Measurements from ENCODE around the gene C19orf25. TPM values are rescaled to one million over a fixed set of nuclear protein-coding genes. Genes with fewer than 3 reads are reported as not detected.
A peak's percentile ranks its signal among the peaks of the same experiment; 100 is the strongest.
"Not testable (repeated sequence)": the region's sequence is repeated elsewhere in the genome, so short reads cannot be mapped to it uniquely, and the experiment has no call there.

Gene C19orf25
- polyA plus RNA-seq, 4 donors = 22.3 to 38.3 (median 25.8) TPM

DNA sequence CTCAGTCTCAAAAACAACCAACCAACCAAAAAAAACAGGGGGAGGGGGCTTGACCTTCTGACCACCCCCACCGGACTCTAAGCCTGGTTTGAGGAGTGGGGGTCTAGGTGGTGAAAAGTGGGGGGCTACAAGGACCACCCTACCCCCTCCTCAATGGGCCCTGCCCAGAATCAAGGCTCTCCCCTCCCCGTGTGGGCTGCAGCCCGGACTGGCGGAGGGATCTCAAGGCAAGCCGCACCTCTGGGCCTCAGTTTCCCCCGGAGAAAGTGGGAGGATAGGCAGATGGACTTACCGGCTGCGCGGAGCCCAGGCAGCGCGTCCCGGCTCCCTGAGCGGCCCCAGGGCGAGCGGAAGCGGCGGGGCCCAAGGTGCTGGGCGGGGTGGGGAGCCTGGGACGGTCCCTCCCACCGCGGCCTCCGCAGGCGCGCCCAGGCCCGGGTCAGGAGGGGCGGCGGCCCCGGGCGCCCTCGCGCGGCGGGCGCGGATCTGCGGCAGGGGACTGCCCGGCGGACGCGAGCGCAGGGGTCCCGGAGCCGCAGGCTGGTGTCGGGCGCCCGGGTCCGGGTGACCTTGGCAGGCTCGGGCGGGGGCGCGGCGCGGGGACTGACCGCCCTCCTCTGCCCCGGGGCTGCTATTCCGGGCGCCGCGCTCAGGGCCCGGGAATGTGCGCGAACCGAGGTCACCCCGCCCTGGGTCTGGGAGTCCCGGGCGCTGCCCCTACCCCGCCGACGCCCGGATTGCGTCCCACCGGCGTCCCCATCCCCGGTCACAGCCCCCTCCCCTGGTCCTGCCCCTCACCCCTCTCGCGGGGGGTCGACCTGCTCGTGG lies 33.9 kb upstream of the C19orf25 start, which contains the start of gene ADAMTSL5:
TSS of gene ADAMTSL5 (minus strand) at position 349 of the 828 bp plus-strand sequence. CDS start 2,076 bp downstream, outside the sequence.
- no peak for DNase-seq (ENCODE audit: low read depth in 4 of 4, low spot score in 3 of 4)

DNA sequence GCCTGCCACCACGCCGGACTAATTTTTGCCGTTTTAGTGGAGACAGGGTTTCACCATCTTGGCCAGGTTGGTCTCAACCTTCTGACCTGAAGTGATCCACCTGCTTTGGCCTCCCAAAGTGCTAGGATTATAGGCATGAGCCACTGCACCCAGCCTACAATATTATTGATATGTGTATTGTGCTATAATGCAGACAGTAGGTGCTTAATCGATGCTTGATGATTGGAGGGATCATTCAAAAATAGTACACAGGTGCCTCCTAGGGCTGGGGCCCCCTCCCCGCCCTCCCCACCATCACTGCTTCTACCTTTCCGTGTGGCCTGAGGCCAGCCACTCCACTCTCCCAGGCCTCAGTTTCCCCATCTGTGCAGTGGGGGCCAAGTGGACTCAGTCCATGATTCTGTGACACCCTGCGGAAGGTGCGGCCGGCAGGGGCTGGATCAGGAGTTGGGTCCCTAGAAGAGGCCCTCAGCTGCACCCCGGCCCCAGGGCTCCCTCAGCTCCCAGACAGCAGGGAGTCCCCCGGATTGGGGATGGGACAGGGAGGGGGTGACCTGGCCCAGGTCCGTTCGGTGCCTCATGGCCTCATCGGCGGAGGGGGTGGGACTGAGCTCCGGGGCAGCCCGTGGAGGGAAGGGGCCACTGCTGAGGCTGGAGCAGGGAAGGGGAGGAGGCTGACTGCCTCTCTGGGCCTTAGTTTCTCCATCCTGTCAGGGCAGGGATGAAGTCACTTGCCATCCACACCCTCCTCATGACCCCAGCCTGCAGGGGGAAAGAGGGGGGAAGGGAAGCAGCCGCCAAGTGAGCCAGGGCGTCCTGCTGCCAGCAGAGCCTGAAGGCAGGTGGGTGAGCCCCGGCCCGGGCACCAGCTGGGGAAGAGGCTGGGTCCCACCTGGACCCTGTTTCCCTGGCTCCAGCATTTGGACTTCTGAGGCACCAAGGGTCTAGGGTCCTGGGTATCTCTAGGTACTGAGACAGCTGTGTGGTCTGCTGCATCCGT lies 32.6 kb upstream of the C19orf25 start:
- DNase-seq (ENCODE audit: low read depth in 4 of 4, low spot score in 3 of 4) = no peak

DNA sequence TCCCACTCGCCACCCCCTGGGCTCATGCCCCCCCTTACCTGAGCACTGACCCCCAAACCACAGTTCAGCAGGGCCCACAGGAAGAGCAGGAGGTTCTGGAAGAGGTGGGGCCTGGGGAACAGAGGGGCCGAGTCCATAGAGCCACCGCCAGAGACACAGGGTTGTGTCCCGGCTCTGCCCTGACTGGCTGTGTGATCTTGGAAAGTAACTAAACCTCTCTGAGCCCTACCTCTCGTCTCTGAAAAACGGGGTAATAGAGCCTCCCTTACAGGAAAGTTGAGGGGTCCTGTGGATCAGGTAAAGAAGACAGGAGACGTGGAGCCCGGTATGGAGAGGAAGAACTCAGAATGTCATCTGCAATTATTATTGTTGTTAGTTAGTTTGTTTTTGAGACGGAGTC lies 31.8 kb upstream of the C19orf25 start:
- no peak for DNase-seq (ENCODE audit: low read depth in 4 of 4, low spot score in 3 of 4)

DNA sequence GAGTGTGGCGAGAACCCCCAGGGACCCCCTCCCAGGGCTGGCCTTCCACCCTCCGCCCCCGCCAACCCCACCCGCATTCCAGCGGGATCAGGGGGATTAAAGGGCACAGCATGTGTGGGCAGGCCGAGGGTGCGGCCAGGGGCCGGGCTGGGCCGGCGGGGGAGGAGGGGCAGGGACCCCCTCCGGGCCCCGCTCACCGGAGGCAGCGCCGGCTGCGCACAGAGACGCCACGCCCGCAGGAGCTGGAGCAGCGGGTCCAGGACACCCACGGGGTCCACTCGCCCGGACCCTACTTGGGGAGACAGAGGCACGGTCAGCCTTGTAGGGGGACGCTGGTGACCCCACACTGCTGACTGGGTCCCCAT lies 31.4 kb upstream of the C19orf25 start:
- no peak for DNase-seq (ENCODE audit: low read depth in 4 of 4, low spot score in 3 of 4)

DNA sequence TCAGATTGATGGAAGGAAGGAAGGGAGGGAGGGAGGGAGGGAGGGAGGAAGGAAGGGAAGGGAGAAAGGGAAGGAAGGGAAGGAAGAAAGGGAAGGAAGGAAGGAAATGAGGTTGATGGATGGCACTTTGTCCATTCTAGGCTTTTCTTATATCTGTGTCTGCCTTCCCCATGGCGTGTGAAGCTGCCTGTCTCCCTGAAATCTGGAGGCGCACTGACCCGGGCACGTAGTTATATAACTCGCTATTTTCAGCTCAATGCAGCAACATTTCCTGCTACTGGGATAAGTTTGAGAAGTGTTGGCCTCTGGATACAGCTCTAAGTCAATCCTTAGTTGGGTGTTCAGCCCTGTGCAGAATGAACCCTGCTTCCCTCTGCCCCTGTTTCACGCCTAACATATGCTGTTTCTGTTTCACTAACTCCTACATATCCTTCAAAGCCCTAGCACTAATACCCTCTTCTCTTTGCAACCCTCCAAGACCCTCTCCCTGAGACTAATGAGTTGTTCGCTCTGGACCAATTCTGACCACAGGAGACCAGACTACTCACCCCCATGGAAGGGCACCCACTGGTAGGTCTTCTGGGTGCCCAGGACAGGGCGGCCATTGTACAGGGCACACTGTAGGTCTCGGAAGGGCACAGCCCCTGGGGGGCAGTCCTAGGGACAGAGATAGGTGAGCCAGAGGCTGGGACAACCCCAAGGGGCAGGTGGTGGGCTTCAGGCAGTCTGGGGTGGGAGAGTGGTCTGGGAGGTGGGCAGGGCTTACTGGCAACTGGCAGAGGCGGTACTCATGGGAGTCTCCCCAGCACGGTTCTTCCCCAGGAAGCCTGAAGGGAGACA lies 30.8 kb upstream of the C19orf25 start:
- DNase-seq (ENCODE audit: low read depth in 4 of 4, low spot score in 3 of 4) = no peak

DNA sequence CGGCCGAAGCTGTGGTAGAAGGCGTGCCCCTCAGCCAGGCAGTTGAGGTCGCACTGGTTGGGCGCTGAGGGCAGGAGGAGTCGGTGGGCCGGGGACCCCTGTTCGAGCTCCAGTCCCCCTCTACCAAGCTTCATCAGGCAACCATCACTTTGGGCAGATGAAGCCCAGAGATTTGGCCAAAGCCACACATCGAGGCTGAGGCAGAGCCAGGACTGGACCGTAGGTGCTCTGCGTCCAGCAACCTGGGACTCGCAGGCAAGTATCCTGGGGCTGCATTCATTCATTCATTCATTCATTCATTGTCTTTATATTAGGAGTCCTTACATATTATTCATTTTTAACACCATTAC lies 29.5 kb upstream of the C19orf25 start:
- no peak for DNase-seq (ENCODE audit: low read depth in 4 of 4, low spot score in 3 of 4)

DNA sequence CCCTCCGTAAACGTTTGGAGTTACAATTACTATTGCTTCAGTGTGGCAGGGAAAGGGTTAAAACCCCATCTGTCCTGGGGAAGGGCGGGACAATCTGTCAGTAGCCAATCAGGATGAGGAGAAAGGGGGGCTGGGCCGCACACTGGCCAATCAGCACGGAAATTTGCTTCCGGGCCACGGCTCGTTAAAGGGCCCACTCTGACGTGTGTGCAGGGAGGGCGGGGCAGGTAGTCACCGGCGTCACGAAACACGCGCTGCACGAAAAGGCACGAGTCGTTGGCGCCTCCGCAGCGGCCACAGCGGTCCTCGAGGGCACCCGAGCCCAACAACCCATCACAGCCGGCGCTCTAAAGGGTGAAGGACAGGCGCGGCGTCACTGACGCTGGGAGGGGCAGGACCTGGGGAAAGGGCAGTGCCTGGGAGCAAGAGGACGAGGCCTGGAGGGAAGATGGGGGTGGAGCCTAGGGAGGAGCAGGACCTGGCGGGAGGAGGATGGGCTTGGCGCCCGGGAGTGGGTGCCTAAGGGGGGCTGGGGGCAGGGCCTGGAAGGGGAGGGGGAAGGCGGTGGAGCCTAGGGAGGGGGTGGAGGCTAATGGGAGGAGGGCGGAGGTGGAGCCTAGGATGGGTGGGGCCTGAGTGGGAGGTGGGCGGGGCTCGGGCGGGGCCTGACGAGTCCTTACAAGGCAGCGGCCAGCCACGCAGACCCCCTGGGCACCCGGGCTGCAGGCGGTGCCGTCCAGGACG lies 28.9 kb upstream of the C19orf25 start:
- DNase-seq (ENCODE audit: low read depth in 4 of 4, low spot score in 3 of 4) = peak; percentile 90 to 96 (median 92)

DNA sequence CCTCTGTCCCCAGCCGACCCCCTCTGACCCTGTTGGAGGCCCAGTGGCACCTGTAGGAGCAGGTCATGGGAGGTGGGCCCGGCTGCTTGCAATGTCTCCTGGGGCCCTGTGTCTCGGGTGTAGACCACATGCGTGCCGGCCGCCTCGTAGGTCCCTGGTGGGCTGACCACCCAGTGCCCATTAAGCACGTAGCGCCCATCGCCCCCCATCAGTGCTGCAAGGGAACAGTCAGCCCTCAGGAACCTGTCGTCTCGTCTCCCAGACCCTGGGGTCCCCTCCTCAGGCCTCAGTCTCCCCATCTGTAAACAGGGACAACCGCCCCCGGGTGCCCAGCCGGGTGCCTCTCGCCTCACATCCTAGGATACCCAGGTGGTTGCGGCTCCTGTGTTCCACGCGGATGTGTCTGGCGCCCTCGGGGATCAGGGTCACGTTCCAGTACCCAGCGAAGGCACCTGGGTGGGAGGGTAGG lies 28.2 kb upstream of the C19orf25 start:
- DNase-seq (ENCODE audit: low read depth in 4 of 4, low spot score in 3 of 4) = no peak

DNA sequence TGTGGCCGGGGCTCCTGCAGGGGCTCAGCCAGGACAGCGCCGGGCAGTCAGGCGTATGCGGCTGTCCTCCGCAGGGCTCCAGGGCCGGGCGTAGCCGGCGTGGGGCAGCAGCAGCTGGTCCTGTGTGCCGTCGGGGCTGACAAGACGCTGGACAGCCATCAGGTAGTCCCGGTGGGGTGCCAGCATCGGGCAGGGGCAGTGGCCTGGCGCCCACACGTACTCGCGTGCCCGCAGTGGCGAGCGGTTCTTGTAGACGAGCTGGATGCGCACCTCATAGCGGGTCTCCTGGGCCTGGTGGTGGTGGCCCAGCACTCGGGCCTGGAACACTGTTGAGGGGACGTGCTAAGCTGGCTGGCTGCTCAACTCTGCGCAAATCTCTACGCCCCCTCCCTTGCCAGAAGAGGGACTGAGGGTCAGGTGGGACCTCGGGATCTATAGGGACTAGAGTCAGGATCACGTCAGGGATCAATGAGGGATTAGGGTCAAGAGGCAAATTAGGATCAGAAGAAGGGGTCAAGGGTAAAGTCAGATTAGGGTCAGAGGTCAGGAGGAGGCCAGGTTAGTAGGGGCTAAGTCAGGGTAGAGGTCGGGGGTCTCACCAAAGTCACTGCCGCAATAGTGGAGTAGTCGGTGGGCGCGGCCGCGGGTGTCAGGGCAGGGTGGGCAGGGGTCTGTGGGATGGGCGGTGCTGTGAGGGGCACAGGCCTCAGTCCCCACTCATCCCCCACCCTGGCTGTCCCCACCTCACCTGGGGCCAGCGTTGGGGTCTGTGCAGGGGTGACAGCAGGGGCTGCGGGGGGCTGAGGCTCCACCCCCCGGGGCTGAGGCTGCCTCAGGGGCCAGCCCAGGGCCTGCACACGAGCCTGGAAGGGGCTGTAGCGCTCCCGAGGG lies 27.2 kb upstream of the C19orf25 start:
- DNase-seq (ENCODE audit: low read depth in 4 of 4, low spot score in 3 of 4) = no peak

DNA sequence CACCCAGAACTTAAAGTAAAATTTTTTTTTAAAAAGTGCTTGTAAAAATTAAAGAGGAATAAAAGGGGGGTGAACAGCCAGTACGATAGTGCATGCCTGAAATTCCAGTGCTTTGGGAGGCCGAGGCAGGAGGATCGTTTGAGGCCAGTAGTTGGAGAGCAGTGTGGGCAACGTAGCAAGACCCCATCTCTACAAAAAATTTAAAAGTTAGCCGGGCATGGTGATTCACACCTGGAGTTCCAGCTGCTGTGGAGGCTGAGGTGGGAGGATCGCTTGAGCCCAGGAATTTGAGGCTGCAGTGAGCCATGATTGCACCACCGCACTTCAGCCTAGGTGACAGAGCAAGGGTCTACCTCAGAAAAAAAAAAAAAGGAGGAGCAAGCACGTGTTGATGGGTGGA lies 26.0 kb upstream of the C19orf25 start:
- no peak for DNase-seq (ENCODE audit: low read depth in 4 of 4, low spot score in 3 of 4)

DNA sequence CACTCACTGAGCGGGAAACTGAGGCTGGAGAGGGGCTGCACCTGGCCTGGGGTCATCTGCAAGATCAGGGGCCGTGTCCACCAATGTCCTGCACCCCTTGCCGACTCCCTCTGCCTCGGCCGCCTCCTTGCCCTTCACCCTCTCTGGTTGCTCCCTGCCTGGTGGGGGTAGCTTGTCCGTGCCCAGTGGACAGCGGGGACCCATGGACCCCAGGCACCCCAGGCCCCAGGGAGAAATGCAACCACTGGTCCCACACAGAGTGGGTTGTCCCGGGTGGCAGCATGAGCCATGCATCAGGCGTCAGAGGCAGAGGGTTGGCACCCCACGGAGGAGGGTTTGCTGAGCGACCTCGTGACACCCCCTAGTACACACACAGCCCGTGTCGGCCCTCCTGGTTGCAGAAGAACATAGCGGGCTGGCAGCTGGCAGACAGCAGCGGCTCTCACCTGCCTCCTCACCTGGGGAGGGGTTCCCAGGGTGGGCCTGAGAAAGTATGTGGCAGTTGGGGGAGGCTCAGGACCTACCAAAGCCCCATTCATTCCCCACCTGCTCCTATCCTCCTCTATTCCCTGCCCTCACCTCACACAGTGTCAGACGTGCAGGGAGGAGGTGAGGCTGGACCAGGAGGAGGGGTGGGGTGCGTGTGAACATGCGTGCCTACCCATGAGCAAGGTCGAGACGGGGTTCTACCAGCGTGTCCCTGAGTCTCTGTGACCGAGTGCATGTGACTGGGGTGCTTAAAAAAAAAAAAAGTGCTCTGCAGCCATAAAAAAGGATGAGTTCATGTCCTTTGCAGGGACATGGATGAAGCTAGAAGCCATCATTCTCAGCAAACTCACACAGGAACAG lies 25.1 kb upstream of the C19orf25 start:
- DNase-seq (ENCODE audit: low read depth in 4 of 4, low spot score in 3 of 4) = no peak

DNA sequence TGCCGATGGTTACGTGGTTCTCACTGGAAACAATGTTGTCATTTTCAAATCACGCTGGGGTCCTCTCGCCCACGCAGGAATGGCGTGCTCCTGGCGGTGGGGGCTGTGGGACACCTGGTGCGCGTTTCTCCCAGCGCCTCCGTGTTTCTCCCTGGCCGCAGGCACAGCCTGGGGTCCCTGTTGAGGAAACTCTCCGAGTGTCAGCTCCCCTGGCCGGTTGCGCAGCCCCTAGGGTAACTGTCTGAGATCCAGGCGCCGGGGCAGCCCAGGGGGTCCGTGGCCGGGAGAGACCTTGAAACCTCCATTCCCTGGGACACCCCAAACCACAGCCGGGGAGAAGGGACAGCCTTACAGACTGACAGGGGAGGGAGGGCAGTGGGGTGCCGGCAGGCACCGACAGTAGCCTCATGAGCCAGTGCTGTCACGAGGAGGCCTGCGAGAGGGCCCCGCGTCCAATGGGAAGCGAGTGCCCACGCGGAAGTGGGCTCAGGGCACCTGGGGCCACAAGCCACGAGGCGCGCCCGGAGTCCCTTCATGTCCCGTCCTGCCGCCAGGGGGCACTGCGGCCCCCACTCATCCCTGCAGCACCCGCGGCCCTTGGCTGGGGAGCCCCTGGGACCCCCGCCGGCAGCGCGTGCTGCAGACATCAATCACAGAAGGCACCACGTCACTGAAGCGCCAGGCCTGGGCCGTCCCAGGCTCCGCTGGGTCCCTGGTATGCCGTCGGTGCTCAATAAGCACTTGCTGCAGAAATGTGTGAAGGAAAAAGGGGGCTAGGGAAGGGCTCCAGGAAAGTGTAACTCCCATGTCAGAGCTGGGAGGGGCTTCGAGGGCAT lies 24.3 kb upstream of the C19orf25 start:
- no peak for DNase-seq (ENCODE audit: low read depth in 4 of 4, low spot score in 3 of 4)

DNA sequence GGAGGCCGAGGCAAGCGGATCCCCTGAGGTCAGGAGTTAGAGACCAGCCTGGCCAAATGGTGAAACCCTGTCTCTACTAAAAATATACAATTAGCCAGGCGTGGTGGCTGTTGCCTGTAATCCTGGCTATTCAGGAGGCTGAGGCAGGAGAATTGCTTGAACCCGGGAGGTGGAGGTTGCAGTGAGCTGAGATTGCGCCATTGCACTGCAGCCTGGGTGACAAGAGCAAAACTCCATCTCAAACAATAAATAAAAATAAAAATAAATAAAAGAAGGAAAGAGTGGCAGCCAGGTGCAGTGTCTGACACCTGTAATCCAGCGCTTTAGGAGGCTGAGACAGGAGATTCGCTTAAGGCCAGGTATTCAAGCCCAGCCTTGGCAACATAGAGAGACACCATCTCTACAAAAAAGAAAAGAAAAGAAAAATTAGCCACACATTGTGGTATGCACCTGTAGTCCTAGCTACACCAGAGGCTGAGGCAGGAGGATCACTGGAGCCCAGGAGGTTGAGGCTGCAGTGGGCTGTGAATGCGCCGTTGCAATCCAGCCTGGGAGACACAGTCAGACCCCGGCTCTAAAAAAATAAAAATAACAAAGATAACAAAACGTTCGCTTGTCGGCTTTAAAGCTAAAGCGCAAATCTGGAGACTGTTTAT lies 23.5 kb upstream of the C19orf25 start:
- DNase-seq (ENCODE audit: low read depth in 4 of 4, low spot score in 3 of 4) = no peak

DNA sequence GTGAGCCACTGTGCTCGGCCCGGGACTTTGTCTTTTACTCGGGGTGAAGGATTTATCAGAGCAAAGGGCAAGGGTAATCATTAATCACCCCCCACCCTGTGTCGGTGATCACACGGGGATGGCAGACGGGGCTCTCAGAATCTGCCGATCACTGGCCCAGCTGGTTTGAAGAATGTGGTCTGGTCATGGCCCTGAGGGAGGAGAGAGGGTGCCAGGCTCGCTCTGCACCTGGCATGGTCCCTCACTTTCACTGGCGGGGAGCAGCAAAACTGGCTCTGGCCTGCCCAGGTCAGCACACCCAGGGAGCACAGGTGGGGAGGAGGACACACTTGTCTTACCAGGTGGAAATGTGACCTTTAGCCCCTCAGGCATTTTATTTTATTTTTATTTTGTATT lies 22.2 kb upstream of the C19orf25 start:
- no peak for DNase-seq (ENCODE audit: low read depth in 4 of 4, low spot score in 3 of 4)

DNA sequence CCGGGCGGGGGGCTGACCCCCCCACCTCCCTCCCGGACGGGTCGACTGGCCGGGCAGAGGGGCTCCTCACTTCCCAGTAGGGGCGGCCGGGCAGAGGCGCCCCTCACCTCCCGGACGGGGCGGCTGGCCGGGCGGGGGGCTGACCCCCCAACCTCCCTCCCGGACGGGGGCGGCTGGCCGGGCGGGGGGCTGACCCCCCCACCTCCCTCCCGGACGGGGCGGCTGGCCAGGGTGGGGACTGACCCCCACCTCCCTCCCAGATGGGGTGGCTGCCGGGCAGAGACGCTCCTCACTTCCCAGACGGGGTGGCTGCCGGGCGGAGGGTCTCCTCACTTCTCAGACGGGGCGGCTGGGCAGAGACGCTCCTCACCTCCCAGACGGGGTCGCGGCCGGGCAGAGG lies 20.2 kb upstream of the C19orf25 start:
- not testable (repeated sequence) for DNase-seq (ENCODE audit: low read depth in 4 of 4, low spot score in 3 of 4)

DNA sequence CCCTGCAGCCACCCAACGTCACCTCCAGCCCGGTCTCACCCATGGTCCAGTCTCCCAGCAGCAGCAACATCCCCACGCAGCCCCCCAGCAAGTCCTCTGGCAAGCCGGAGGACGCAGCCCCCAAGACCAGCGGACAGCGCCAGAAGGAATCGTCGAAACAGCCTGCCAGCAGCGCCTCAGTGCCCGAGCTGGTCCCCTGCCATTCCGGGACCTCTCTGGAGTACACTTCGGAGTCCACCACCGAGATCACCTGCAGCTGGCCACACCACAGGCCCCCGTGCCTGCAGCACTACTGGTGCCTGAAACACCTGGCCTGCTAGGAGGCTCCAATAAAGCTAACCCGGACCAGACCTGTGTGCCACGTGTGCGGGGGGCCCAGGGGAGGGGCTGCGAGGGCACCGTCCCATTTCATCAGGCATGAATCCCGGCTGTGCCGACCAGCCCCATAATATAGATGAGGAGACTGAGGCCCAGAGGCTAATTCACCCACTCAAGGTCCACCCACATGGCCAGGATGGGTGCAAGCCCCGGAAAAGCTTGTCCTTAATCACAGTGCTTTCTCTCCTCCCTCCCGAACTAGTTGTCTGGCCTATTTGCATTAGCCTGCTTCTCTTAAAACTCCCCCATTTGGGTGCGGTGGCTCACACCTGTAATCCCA lies 18.7 kb upstream of the C19orf25 start:
- DNase-seq (ENCODE audit: low read depth in 4 of 4, low spot score in 3 of 4) = no peak

Data from right renal pelvis (tissue), 4 donors.